Ascending aorta (tissue), 2 donors: Measurements from ENCODE around the gene DYSF. TPM values are rescaled to one million over a fixed set of nuclear protein-coding genes. Genes with fewer than 3 reads are reported as not detected.

ENCODE experiments used
- DNase-seq, 2 donors: peaks; one replicate each; pipeline ENCODE4 v3.0.0-alpha.2; 2019; ENCODE audit warnings: low spot score in 2 of 2
- H3K27ac ChIP-seq, 2 donors: fragments of 200-600 bp; sonication (generic); one replicate each; pipeline ENCODE4 v1.5.1; 2016 to 2017; ENCODE audit warnings: mild to moderate bottlenecking in 1 of 2
- H3K27me3 ChIP-seq: fragments of 200-600 bp; sonication (generic); one replicate; pipeline ENCODE4 v1.5.1; 2017
- H3K36me3 ChIP-seq, 2 donors: fragments of 200-600 bp; sonication (generic); one replicate each; pipeline ENCODE4 v1.5.1; 2016
- H3K4me1 ChIP-seq, 2 donors: fragments of 200-600 bp; sonication (generic); one replicate each; pipeline ENCODE4 v1.5.1; 2016 to 2017; ENCODE audit warnings: mild to moderate bottlenecking in 1 of 2
- H3K4me3 ChIP-seq, 2 donors: fragments of 200-600 bp; sonication (generic); one replicate each; pipeline ENCODE4 v1.5.1; 2016 to 2017; ENCODE audit warnings: mild to moderate bottlenecking in 1 of 2
- H3K9me3 ChIP-seq, 2 donors: fragments of 200-600 bp; sonication (generic); one replicate each; pipeline ENCODE4 v1.5.1; 2016
- CTCF ChIP-seq, 3 experiments: fragments of 200-600 bp in 2 of 3; fragments of 450-650 bp in 1 of 3; sonication (generic) in 2 of 3; IDR thresholded peaks; one replicate each; pipeline ENCODE4 v1.5.1; 2016 to 2019; ENCODE audit warnings: antibody characterized with exemption in 3 of 3, mild to moderate bottlenecking in 1 of 3, moderate library complexity in 1 of 3
- intact Hi-C: fragments of 100-400 bp; cut with DNase I; formaldehyde crosslinking; loops from one replicate; pipeline ENCODE4 v1.15.1; 2023
- total RNA-seq: library from RNA; depleted of rRNA; stranded (reverse); fragments of >200 nt; gene quantifications from one replicate; pipeline ENCODE4 v1.1.0, GENCODE V29; 2016

The DYSF gene
- total RNA-seq, 1 donor from 2014 or later, result 58.3 TPM

DNA sequence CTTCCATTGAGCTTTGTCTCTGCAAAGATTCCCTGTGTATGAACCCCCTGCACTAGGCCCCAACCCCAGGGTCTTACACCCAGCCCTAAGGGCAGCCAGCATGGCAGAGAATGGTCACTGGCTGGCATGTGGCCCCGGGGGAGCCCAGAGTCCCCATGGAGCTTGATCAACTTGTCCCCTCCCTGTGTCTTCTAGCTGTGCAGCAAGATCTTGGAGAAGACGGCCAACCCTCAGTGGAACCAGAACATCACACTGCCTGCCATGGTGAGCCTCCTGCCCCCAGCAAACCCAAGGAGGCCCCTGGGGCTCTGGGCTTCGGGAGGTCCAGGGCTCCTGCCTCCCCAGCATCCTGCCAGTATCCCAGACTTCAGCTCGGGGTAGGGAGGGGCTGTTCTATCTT is 81.5 kb downstream of the DYSF start:
- DNase-seq, result peak in 1 of 2 donors; percentile 42
- Histone ChIP-seq H3K27me3 (no peaks in the 10 kb centered on the region), H3K4me1 (no peaks in the 10 kb centered on the region), H3K4me3 (no peak overlapping the region), H3K36me3 (no peaks in the 10 kb centered on the region), H3K9me3 (no peaks in the 10 kb centered on the region), H3K27ac (no peak overlapping the region)
- no peak for TF ChIP-seq CTCF (IDR thresholded peaks at IDR 0.05)
- intact Hi-C loops, result loop anchor here (10.0 kb wide), 1 partner anchor 1210 kb away; no protein-coding TSS in a partner anchor

- no peak for DNase-seq
- intact Hi-C loops, result loop anchor here (10.0 kb wide), 1 partner anchor 1209 kb away; no protein-coding TSS in a partner anchor
These were observed 82.2 kb downstream of the DYSF start for GRCh38 chr2:71535526-71535925.

DNA sequence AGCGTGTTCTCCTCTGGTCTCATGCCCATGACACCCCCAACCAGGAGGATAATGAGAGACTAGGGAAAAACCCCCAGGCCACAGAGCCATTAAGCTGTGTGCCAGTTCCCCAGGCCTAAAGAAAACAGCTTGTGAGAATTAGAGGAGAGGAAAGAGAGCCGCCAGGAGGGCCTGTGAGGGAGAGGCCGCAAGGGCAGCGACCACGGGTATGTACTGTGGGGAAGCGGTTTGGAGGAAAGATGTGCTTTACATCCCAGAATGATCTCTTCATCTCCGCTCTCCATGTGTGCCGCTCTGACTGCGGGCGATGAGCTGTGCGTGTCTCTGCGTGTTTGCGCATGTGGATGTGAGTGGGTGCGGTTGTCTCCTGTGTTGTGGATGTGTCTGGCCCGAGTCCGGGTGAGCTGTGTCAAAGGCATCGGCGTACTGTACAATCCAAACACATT is 82.9 kb downstream of the DYSF start:
- DNase-seq, result peak in 1 of 2 donors; percentile 51
- Histone ChIP-seq H3K36me3 (no peaks in the 10 kb centered on the region), H3K4me1 (no peaks in the 10 kb centered on the region), H3K9me3 (no peaks in the 10 kb centered on the region), H3K27me3 (no peaks in the 10 kb centered on the region), H3K27ac (no peak overlapping the region), H3K4me3 (no peak overlapping the region)
- TF ChIP-seq CTCF (IDR thresholded peaks at IDR 0.05), result no peak
- intact Hi-C loops, result loop anchor here (10.0 kb wide), 1 partner anchor 1209 kb away; no protein-coding TSS in a partner anchor

More at GRCh38 chr2:71535526-71535925, 82.2 kb downstream of the DYSF start:
- no peaks in the 10 kb centered on the region for H3K4me1 ChIP-seq
- no peaks in the 10 kb centered on the region for H3K27me3 ChIP-seq
- no peaks in the 10 kb centered on the region for H3K9me3 ChIP-seq
- no peak overlapping the region for H3K27ac ChIP-seq
- no peak for TF ChIP-seq CTCF (IDR thresholded peaks at IDR 0.05)
- no peaks in the 10 kb centered on the region for H3K36me3 ChIP-seq
- no peak overlapping the region for H3K4me3 ChIP-seq

DNA sequence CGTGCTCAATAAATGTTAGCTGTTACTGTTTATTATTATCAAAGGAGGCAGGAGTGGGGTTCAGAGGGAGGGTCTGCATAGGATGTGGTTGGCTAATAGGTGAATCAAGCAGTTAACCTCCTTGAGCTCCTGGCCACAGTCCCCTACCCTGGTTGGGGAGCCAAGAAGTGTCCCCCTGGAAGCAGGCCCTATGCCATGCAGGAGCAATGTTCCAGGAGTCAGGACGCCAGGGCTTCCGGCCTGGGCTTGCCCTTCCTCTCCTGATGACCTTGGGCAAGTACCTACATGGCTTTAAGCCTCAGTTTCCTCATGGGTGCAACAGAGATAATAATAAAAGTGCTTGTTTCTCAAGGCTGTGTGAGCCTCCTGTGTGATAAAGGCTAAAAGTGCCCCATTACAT is 84.9 kb downstream of the DYSF start:
- Histone ChIP-seq H3K4me3 (no peak overlapping the region), H3K36me3 (no peaks in the 10 kb centered on the region), H3K4me1 (no peaks in the 10 kb centered on the region), H3K9me3 (no peaks in the 10 kb centered on the region), H3K27ac (no peak overlapping the region), H3K27me3 (no peaks in the 10 kb centered on the region)
- intact Hi-C loops, result loop anchor here (10.0 kb wide), 1 partner anchor 1207 kb away; no protein-coding TSS in a partner anchor
- no peak for TF ChIP-seq CTCF (IDR thresholded peaks at IDR 0.05)
- DNase-seq, result peak in 1 of 2 donors; percentile 43

DNA sequence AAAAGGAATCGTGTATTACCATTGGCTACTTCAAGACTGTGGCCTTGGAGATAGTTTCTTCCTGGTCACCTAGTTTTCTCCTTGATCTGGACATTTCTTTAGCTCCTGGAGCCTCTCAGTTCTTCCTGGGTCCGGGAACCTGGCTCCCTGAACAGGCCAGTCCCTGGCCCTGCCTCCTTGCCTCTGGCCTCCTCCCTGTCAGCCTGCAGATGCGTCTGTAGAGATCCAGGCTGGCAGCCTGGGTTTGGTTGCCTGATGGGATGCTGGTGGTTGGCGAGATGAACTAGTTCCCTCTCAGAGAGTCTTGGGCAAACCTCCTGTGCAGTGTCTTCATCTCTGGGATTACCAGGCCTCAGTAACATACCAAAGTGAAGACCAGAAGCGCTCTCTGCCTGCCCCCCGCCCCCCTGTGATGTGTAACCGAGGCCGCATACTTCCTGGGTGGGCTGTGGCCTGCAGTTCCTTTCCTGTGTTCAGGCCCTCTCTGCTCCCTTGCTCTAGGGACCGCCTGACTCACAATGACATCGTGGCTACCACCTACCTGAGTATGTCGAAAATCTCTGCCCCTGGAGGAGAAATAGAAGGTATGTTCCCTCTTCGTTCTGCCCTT is 85.4 kb downstream of the DYSF start:
- H3K36me3 ChIP-seq, result no peaks in the 10 kb centered on the region
- intact Hi-C loops, result loop anchor here (10.0 kb wide), 1 partner anchor 1206 kb away; no protein-coding TSS in a partner anchor
- H3K9me3 ChIP-seq, result no peaks in the 10 kb centered on the region
- peak in 1 of 2 donors; percentile 31 for DNase-seq
- no peaks in the 10 kb centered on the region for H3K27me3 ChIP-seq
- TF ChIP-seq CTCF (IDR thresholded peaks at IDR 0.05), result no peak
- H3K4me3 ChIP-seq, result no peak overlapping the region
- no peak overlapping the region for H3K27ac ChIP-seq
- H3K4me1 ChIP-seq, result no peaks in the 10 kb centered on the region
